ENCODE results near the gene PTTG1IP.

Gene PTTG1IP

DNA sequence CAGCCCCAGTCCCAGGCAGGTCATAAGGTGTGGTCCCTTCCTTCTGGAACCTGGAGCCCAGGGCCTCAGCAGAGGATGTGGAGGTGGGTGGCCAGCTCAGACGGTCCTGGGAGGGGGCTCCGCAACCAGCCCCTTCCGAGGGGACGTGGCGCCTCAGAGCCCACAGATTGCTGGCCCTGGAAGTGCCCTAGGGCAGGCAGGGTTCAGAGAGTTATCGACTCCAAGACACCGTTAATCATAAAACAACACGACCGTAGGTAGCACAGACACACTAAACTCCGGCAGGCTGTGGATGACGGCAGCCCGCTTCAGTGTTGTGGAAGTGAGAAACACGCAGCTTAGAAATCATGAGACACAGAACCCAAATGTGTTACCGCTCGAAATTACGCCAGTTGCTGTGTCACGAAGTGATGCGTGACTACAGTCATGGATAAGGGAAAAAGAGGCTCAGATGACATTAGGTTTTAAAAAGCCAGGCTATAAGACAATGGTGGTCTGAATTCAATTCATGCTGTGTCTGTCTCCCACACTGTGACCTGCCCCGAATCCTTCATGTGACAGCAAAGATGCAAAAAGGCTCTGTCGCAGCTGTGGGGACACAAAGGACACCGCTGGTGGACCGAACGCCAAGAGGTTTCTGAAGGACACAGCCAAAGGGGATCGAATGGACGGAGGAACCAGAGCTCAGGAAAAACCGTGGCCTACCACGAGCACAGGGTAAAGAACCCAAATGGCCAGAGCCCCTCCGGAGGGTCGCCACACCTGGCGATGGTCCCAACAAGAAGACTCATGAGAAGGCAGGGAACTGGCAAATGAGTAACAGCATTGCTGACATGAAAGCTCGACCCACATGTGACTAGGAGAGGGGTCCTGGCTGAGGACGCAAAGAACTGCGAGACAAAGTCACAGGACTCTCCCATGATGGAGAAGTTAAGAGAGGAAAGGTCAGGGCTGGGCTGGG is 53.9 kb downstream of the PTTG1IP start:
- H3K4me3 ChIP-seq (ENCODE audit: low read depth in 1 of 2, low read length in 2 of 2): peak overlapping the region in 1 of 2 experiments; percentile 89; a peak in 1 of 4 replicates
- no peak overlapping the region for H3K27ac ChIP-seq (ENCODE audit: low read length)
- no peak for DNase-seq
- H3K36me3 ChIP-seq (ENCODE audit: insufficient read depth, low read length): peaks cover 24% of the 10 kb centered on the region
- peaks cover 30% of the 10 kb centered on the region for H3K79me2 ChIP-seq (ENCODE audit: insufficient read depth, low read length)
- H3K4me2 ChIP-seq (ENCODE audit: insufficient read depth, low read length): peak overlapping the region; percentile 98
- H2AFZ ChIP-seq (ENCODE audit: low read depth, low read length): no peak overlapping the region
- no peak for TF ChIP-seq EZH2 (IDR thresholded peaks at IDR 0.05; ENCODE audit: borderline replicate concordance, low read depth, low read length, severe bottlenecking)
- TF ChIP-seq, protein P1, sequence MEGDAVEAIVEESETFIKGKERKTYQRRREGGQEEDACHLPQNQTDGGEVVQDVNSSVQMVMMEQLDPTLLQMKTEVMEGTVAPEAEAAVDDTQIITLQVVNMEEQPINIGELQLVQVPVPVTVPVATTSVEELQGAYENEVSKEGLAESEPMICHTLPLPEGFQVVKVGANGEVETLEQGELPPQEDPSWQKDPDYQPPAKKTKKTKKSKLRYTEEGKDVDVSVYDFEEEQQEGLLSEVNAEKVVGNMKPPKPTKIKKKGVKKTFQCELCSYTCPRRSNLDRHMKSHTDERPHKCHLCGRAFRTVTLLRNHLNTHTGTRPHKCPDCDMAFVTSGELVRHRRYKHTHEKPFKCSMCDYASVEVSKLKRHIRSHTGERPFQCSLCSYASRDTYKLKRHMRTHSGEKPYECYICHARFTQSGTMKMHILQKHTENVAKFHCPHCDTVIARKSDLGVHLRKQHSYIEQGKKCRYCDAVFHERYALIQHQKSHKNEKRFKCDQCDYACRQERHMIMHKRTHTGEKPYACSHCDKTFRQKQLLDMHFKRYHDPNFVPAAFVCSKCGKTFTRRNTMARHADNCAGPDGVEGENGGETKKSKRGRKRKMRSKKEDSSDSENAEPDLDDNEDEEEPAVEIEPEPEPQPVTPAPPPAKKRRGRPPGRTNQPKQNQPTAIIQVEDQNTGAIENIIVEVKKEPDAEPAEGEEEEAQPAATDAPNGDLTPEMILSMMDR (IDR thresholded peaks at IDR 0.05; ENCODE audit: borderline replicate concordance, extremely low read depth, low read length, poor library complexity, severe bottlenecking): no peak
- H3K9ac ChIP-seq (ENCODE audit: low read depth, low read length): peak overlapping the region; percentile 98
- no peak for ATAC-seq (ENCODE audit: insufficient read depth, low read depth)
- H3K4me1 ChIP-seq (ENCODE audit: insufficient read depth, low read length): peaks cover 34% of the 10 kb centered on the region
- H3K9me3 ChIP-seq (ENCODE audit: insufficient read depth, low read length, severe bottlenecking): peaks cover 19% of the 10 kb centered on the region
- H4K20me1 ChIP-seq (ENCODE audit: insufficient read depth, low read length): peaks cover 29% of the 10 kb centered on the region
- no peaks in the 10 kb centered on the region for H3K27me3 ChIP-seq (ENCODE audit: insufficient read depth, low read length, poor library complexity)

DNA sequence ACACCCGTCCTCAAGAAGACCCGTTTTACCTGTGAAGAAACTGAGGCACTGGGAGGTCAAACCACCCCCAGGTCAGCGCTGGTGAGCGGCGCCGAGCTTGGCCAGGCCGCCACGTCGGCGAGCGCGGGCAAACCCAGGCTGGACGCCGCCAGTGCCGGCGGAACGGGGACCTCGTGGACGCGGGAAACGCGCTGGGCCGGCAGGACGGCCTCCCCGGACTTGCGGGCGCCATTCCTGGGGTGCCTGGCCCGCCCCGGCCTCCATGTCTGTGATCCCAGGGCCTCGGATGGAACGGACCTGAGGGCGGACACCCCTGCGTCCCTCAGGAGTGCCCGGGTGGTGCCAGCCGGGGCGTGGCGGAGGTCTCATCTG is 54.9 kb downstream of the PTTG1IP start:
- Histone ChIP-seq H3K79me2 (ENCODE audit: insufficient read depth, low read length) (peaks cover 39% of the 10 kb centered on the region), H3K4me3 (ENCODE audit: low read depth in 1 of 2, low read length in 2 of 2) (peak overlapping the region; percentile 66 to 89), H4K20me1 (ENCODE audit: insufficient read depth, low read length) (peaks cover 39% of the 10 kb centered on the region), H3K27me3 (ENCODE audit: insufficient read depth, low read length, poor library complexity) (no peaks in the 10 kb centered on the region), H3K9ac (ENCODE audit: low read depth, low read length) (peak overlapping the region; percentile 98), H3K9me3 (ENCODE audit: insufficient read depth, low read length, severe bottlenecking) (peaks cover 17% of the 10 kb centered on the region), H3K36me3 (ENCODE audit: insufficient read depth, low read length) (peaks cover 32% of the 10 kb centered on the region), H3K4me2 (ENCODE audit: insufficient read depth, low read length) (peak overlapping the region; percentile 98), H3K27ac (ENCODE audit: low read length) (peak overlapping the region; percentile 87), H3K4me1 (ENCODE audit: insufficient read depth, low read length) (peaks cover 34% of the 10 kb centered on the region), H2AFZ (ENCODE audit: low read depth, low read length) (peak overlapping the region; percentile 83)
- ATAC-seq (ENCODE audit: insufficient read depth, low read depth) (no peak), DNase-seq (no peak)
- TF ChIP-seq, protein P1 (IDR thresholded peaks at IDR 0.05; ENCODE audit: borderline replicate concordance, extremely low read depth, low read length, poor library complexity, severe bottlenecking): no peak
- no peak for TF ChIP-seq EZH2 (IDR thresholded peaks at IDR 0.05; ENCODE audit: borderline replicate concordance, low read depth, low read length, severe bottlenecking)

DNA sequence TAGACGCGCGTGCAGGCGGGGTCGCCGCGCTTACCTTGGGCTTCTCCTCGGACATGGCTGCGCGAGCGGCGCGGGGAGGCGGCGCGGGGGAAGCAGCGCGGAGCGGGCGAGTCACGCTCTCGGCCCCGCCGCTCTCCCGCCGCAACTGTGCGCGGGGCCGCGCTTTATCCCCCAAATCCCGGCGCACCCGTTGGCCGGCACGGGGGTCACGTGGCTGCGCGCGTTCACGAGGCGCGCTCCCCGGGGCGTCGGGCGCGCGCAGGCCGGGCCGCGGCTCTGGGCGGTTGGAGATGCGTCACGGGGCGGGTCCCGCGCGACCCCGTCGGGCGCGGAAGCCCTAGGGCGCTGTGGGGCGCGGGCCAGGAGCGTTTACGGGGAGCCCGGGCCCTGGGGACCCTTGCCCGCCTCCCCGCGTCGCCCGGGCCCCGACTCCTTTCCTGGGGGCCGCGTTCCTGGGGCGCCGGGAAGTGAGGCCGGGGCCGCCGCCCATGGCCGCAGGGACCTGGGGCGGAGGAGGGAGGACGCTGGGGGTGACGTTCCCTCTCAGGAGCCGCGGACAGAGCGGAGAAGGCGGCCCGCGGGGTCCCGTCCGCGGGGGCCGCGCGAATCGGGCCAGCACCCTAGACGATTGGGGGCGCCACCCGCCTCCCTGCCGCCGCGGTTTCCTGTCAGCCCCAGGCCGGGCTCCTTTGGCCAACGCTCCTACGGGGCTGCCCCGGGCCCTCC is 55.4 kb downstream of the PTTG1IP start, which contains the start of gene SUMO3:
SUMO3 (minus strand) TSS at position 149 of the 726 bp plus-strand sequence; CDS start at position 55, 94 bp downstream.
- Histone ChIP-seq H3K4me3 (ENCODE audit: low read depth in 1 of 2, low read length in 2 of 2) (peak within 1 kb of the TSS; percentile 66 to 89), H3K27me3 (ENCODE audit: insufficient read depth, low read length, poor library complexity) (no peaks in the 10 kb centered on the region), H3K4me1 (ENCODE audit: insufficient read depth, low read length) (peaks cover 37% of the 10 kb centered on the region), H3K4me2 (ENCODE audit: insufficient read depth, low read length) (peak within 1 kb of the TSS; percentile 98), H3K36me3 (ENCODE audit: insufficient read depth, low read length) (peaks cover 37% of the 10 kb centered on the region), H2AFZ (ENCODE audit: low read depth, low read length) (peak within 1 kb of the TSS; percentile 83), H3K9me3 (ENCODE audit: insufficient read depth, low read length, severe bottlenecking) (peaks cover 12% of the 10 kb centered on the region), H3K79me2 (ENCODE audit: insufficient read depth, low read length) (peaks cover 44% of the 10 kb centered on the region), H4K20me1 (ENCODE audit: insufficient read depth, low read length) (peaks cover 44% of the 10 kb centered on the region), H3K9ac (ENCODE audit: low read depth, low read length) (peak within 1 kb of the TSS; percentile 98), H3K27ac (ENCODE audit: low read length) (peak within 1 kb of the TSS; percentile 87)
- no peak for TF ChIP-seq EZH2 (IDR thresholded peaks at IDR 0.05; ENCODE audit: borderline replicate concordance, low read depth, low read length, severe bottlenecking)
- TF ChIP-seq, protein P1 (IDR thresholded peaks at IDR 0.05; ENCODE audit: borderline replicate concordance, extremely low read depth, low read length, poor library complexity, severe bottlenecking): peak; percentile 17
- DNase-seq (peak; percentile 89), ATAC-seq (ENCODE audit: insufficient read depth, low read depth) (peak; percentile 77)
